ENCODE measurements around the gene COX14.

Gene COX14

DNA sequence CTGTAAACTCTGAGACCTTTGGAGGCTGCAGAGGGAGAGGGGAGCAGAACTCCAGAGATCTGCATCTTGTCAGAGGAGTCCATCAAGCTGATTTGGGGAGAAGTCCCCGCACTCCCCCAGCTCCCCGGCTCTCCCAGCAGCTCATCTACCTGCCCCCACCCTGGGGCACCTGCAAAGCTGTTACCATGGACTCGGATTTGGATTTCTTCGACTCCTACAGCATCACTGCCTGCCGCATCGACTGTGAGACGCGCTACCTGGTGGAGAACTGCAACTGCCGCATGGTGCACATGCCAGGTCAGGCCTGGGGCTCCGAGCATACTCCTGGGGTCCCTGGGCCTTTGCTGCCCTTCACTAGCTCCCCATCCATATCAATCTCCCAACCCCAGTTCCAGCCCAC is 33.8 kb upstream of the COX14 start (continued):
- no peak for TF ChIP-seq KLF7 (tag by site-specific recombination; IDR thresholded peaks at IDR 0.05; ENCODE audit: borderline replicate concordance)

DNA sequence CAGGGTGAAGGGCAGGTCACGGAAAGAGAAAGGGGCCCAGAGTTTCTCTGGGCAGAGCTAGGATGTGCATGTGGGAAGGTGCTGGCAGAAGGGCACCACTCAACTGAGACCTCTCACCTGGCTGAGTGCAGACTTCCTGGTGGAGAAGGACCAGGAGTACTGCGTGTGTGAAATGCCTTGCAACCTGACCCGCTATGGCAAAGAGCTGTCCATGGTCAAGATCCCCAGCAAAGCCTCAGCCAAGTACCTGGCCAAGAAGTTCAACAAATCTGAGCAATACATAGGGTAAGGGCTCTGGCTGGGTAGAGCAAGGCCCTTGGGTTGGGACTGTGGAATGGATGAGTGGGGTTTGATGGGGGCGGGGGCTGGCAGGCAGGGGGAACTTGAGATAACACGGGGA is 32.3 kb upstream of the COX14 start:
- H3K9me3 ChIP-seq (ENCODE audit: control insufficient read depth, insufficient read depth, low read depth, low read length): no peaks in the 10 kb centered on the region
- ChIA-PET POLR2A (no interaction called here), CTCF (interaction anchor here (0.7 to 2.1 kb wide), 6 partner anchors 9 to 429 kb away, joined by 3 to 8 read pairs (median 3); no protein-coding TSS in a partner anchor)
- H3K4me1 ChIP-seq (ENCODE audit: control insufficient read depth, insufficient read depth, low read length): no peaks in the 10 kb centered on the region
- peaks cover 0 to 3% of the 10 kb centered on the region in 2 experiments; a peak in 1 of 3 replicates for H3K36me3 ChIP-seq (ENCODE audit: control insufficient read depth in 2 of 2, insufficient read depth in 1 of 2, low read length in 2 of 2)
- no peak for TF ChIP-seq ZNF10 (tag by site-specific recombination; IDR thresholded peaks at IDR 0.05)
- TF ChIP-seq, protein P1, sequence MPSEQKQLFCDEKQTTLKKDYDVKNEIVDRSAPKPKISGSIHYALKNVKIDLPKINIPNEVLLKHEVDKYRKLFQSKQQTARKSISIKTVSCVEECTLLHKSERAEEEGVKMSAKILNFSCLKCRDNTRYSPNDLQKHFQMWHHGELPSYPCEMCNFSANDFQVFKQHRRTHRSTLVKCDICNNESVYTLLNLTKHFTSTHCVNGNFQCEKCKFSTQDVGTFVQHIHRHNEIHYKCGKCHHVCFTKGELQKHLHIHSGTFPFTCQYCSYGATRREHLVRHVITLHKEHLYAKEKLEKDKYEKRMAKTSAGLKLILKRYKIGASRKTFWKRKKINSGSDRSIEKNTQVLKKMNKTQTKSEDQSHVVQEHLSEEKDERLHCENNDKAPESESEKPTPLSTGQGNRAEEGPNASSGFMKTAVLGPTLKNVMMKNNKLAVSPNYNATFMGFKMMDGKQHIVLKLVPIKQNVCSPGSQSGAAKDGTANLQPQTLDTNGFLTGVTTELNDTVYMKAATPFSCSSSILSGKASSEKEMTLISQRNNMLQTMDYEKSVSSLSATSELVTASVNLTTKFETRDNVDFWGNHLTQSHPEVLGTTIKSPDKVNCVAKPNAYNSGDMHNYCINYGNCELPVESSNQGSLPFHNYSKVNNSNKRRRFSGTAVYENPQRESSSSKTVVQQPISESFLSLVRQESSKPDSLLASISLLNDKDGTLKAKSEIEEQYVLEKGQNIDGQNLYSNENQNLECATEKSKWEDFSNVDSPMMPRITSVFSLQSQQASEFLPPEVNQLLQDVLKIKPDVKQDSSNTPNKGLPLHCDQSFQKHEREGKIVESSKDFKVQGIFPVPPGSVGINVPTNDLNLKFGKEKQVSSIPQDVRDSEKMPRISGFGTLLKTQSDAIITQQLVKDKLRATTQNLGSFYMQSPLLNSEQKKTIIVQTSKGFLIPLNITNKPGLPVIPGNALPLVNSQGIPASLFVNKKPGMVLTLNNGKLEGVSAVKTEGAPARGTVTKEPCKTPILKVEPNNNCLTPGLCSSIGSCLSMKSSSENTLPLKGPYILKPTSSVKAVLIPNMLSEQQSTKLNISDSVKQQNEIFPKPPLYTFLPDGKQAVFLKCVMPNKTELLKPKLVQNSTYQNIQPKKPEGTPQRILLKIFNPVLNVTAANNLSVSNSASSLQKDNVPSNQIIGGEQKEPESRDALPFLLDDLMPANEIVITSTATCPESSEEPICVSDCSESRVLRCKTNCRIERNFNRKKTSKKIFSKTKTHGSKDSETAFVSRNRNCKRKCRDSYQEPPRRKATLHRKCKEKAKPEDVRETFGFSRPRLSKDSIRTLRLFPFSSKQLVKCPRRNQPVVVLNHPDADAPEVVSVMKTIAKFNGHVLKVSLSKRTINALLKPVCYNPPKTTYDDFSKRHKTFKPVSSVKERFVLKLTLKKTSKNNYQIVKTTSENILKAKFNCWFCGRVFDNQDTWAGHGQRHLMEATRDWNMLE (tag by site-specific recombination; conservative IDR thresholded peaks at IDR 0.05; ENCODE audit: low read depth): no peak
- no peak for TF ChIP-seq ZIC2 (tag by site-specific recombination; IDR thresholded peaks at IDR 0.05)
- TF ChIP-seq, protein P2, sequence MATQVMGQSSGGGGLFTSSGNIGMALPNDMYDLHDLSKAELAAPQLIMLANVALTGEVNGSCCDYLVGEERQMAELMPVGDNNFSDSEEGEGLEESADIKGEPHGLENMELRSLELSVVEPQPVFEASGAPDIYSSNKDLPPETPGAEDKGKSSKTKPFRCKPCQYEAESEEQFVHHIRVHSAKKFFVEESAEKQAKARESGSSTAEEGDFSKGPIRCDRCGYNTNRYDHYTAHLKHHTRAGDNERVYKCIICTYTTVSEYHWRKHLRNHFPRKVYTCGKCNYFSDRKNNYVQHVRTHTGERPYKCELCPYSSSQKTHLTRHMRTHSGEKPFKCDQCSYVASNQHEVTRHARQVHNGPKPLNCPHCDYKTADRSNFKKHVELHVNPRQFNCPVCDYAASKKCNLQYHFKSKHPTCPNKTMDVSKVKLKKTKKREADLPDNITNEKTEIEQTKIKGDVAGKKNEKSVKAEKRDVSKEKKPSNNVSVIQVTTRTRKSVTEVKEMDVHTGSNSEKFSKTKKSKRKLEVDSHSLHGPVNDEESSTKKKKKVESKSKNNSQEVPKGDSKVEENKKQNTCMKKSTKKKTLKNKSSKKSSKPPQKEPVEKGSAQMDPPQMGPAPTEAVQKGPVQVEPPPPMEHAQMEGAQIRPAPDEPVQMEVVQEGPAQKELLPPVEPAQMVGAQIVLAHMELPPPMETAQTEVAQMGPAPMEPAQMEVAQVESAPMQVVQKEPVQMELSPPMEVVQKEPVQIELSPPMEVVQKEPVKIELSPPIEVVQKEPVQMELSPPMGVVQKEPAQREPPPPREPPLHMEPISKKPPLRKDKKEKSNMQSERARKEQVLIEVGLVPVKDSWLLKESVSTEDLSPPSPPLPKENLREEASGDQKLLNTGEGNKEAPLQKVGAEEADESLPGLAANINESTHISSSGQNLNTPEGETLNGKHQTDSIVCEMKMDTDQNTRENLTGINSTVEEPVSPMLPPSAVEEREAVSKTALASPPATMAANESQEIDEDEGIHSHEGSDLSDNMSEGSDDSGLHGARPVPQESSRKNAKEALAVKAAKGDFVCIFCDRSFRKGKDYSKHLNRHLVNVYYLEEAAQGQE (tag by site-specific recombination; IDR thresholded peaks at IDR 0.05): peak; percentile 92
- no peak for TF ChIP-seq ZNF76 (tag by site-specific recombination; IDR thresholded peaks at IDR 0.05; ENCODE audit: borderline replicate concordance, low read depth)
- no peak for TF ChIP-seq MEIS1 (CRISPR knock-in tag; IDR thresholded peaks at IDR 0.05; ENCODE audit: borderline replicate concordance)
- no peak for TF ChIP-seq KLF10 (tag by site-specific recombination; IDR thresholded peaks at IDR 0.05)
- no peak overlapping the region for H3K27ac ChIP-seq (ENCODE audit: extremely low read depth, low read depth, low read length)
- H3K4me3 ChIP-seq (ENCODE audit: low read depth, low read length): no peak overlapping the region

DNA sequence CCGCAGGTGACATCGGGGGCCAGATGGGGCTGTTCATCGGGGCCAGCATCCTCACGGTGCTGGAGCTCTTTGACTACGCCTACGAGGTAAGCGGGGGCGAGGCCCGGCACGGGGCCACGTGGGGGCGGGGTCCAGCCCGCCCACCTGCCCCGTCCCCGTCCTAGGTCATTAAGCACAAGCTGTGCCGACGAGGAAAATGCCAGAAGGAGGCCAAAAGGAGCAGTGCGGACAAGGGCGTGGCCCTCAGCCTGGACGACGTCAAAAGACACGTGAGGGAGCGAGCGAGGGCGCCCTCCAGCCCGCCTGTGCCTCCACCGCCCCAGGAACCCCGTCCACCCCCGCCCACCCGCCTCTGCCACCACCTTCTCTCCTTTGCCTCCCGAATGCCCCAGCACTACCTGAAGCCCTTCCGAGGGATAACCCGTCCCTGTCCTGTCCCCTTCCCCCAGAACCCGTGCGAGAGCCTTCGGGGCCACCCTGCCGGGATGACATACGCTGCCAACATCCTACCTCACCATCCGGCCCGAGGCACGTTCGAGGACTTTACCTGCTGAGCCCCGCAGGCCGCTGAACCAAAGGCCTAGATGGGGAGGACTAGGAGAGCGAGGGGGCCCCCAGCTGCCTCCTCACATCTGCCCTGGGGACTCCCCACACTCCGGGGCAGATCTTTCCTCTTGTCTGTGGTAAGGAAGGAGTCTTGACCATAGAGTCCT is 30.8 kb upstream of the COX14 start:
- TF ChIP-seq ZNF302 (tag by site-specific recombination; IDR thresholded peaks at IDR 0.05; ENCODE audit: low read depth): no peak
- no peak for TF ChIP-seq ZNF768 (tag by site-specific recombination; IDR thresholded peaks at IDR 0.05)
- TF ChIP-seq, protein P3, sequence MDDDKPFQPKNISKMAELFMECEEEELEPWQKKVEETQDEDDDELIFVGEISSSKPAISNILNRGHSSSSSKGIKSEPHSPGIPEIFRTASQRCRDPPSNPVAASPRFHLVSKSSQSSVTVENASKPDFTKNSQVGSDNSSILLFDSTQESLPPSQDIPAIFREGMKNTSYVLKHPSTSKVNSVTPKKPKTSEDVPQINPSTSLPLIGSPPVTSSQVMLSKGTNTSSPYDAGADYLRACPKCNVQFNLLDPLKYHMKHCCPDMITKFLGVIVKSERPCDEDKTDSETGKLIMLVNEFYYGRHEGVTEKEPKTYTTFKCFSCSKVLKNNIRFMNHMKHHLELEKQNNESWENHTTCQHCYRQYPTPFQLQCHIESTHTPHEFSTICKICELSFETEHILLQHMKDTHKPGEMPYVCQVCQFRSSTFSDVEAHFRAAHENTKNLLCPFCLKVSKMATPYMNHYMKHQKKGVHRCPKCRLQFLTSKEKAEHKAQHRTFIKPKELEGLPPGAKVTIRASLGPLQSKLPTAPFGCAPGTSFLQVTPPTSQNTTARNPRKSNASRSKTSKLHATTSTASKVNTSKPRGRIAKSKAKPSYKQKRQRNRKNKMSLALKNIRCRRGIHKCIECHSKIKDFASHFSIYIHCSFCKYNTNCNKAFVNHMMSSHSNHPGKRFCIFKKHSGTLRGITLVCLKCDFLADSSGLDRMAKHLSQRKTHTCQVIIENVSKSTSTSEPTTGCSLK (tag by site-specific recombination; IDR thresholded peaks at IDR 0.05): no peak
- TF ChIP-seq, protein P4, sequence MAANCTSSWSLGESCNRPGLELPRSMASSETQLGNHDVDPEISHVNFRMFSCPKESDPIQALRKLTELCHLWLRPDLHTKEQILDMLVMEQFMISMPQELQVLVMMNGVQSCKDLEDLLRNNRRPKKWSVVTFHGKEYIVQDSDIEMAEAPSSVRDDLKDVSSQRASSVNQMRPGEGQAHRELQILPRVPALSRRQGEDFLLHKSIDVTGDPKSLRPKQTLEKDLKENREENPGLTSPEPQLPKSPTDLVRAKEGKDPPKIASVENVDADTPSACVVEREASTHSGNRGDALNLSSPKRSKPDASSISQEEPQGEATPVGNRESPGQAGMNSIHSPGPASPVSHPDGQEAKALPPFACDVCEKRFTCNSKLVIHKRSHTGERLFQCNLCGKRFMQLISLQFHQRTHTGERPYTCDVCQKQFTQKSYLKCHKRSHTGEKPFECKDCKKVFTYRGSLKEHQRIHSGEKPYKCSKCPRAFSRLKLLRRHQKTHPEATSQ (tag by site-specific recombination; IDR thresholded peaks at IDR 0.05): no peak
- peak; percentile 84 for TF ChIP-seq ZFHX2 (tag by site-specific recombination; conservative IDR thresholded peaks at IDR 0.05)
- peak; percentile 82 for TF ChIP-seq EGR2 (tag by site-specific recombination; IDR thresholded peaks at IDR 0.05; ENCODE audit: low read depth)
- ChIA-PET POLR2A (no interaction called here), CTCF (interaction anchor here (1.6 kb wide), 1 partner anchor 21 kb away, joined by 3 read pairs; no protein-coding TSS in a partner anchor)
- H3K27ac ChIP-seq (ENCODE audit: extremely low read depth, low read depth, low read length): no peak overlapping the region
- H3K4me1 ChIP-seq (ENCODE audit: control insufficient read depth, insufficient read depth, low read length): no peaks in the 10 kb centered on the region
- peaks cover 0 to 7% of the 10 kb centered on the region in 2 experiments; a peak in 1 of 3 replicates for H3K36me3 ChIP-seq (ENCODE audit: control insufficient read depth in 2 of 2, insufficient read depth in 1 of 2, low read length in 2 of 2)
- no peaks in the 10 kb centered on the region for H3K9me3 ChIP-seq (ENCODE audit: control insufficient read depth, insufficient read depth, low read depth, low read length)
- no peak overlapping the region for H3K4me3 ChIP-seq (ENCODE audit: low read depth, low read length)

Data from HEK293 (cell line).